Liver (tissue), 9 donors: ENCODE results near the gene HLCS. TPM values are rescaled to one million over a fixed set of nuclear protein-coding genes. Genes with fewer than 3 reads are reported as not detected.

Experiments
- DNase-seq: peaks from one replicate; pipeline ENCODE4 v3.0.0-alpha.2; 2017; ENCODE audit warnings: low spot score
- H3K27ac ChIP-seq, 2 donors: one replicate each; pipeline ENCODE4 v1.7.0; 2013; ENCODE audit warnings: inconsistent platforms in 2 of 2, low read length in 2 of 2, control low read depth in 1 of 2, low read depth in 1 of 2, mild to moderate bottlenecking in 1 of 2
- H3K27me3 ChIP-seq, 4 donors: one replicate each; pipeline versions ENCODE4 v1.6.1 to v1.7.0; 2013; ENCODE audit warnings: low read length in 3 of 4, inconsistent platforms in 1 of 4, mild to moderate bottlenecking in 1 of 4, moderate library complexity in 1 of 4; ENCODE audit not compliant: control insufficient read depth in 4 of 4, insufficient read depth in 4 of 4
- H3K36me3 ChIP-seq, 4 donors: one replicate each; pipeline versions ENCODE4 v1.6.1 to v1.7.0; 2013; ENCODE audit warnings: low read length in 3 of 4, mild to moderate bottlenecking in 3 of 4, low read depth in 1 of 4, moderate library complexity in 1 of 4; ENCODE audit not compliant: control insufficient read depth in 4 of 4, insufficient read depth in 3 of 4
- H3K4me1 ChIP-seq, 4 donors: one replicate each; pipeline versions ENCODE4 v1.6.1 to v1.7.0; 2013; ENCODE audit warnings: low read length in 3 of 4, mild to moderate bottlenecking in 3 of 4, moderate library complexity in 1 of 4; ENCODE audit not compliant: control insufficient read depth in 4 of 4, insufficient read depth in 4 of 4
- H3K4me3 ChIP-seq, 3 donors: one replicate each; pipeline versions ENCODE4 v1.6.1 to v1.7.0; 2013; ENCODE audit warnings: low read length in 3 of 3, control low read depth in 1 of 3, low read depth in 1 of 3, mild to moderate bottlenecking in 1 of 3
- H3K9ac ChIP-seq, 2 donors: one replicate each; pipeline ENCODE4 v1.7.0; 2013; ENCODE audit warnings: low read length in 2 of 2, mild to moderate bottlenecking in 2 of 2, moderate library complexity in 2 of 2, control low read depth in 1 of 2, low read depth in 1 of 2
- H3K9me3 ChIP-seq, 4 donors: one replicate each; pipeline versions ENCODE4 v1.6.1 to v1.7.0; 2013; ENCODE audit warnings: low read length in 3 of 4; ENCODE audit not compliant: control insufficient read depth in 4 of 4
- ATF3 ChIP-seq: IDR thresholded peaks from 2 replicates; pipeline ENCODE4 v1.6.1; 2016; ENCODE audit warnings: antibody characterized with exemption
- EGR1 ChIP-seq, 2 donors: IDR thresholded peaks; 2 replicates each; pipeline ENCODE4 v1.6.1; 2016 to 2018; ENCODE audit warnings: antibody characterized with exemption in 2 of 2, low read depth in 2 of 2
- FOXA1 ChIP-seq: IDR thresholded peaks from 2 replicates; pipeline ENCODE4 v1.6.1; 2016; ENCODE audit warnings: antibody characterized with exemption
- FOXA2 ChIP-seq: IDR thresholded peaks from 2 replicates; pipeline ENCODE4 v1.6.1; 2016; ENCODE audit warnings: antibody characterized with exemption
- GABPA ChIP-seq, 2 donors: IDR thresholded peaks in 1 of 2; conservative IDR thresholded peaks in 1 of 2; 2 replicates each; pipeline ENCODE4 v1.6.1; 2016; ENCODE audit warnings: antibody characterized with exemption in 2 of 2, mild to moderate bottlenecking in 1 of 2, moderate library complexity in 1 of 2
- HNF4A ChIP-seq, 2 donors: conservative IDR thresholded peaks; 2 replicates each; pipeline ENCODE4 v1.6.1; 2016; ENCODE audit warnings: antibody characterized with exemption in 2 of 2, mild to moderate bottlenecking in 2 of 2
- HNF4G ChIP-seq: IDR thresholded peaks from 2 replicates; pipeline ENCODE4 v1.6.1; 2016; ENCODE audit warnings: antibody characterized with exemption
- JUND ChIP-seq, 2 donors: IDR thresholded peaks; 2 replicates each; pipeline ENCODE4 v1.6.1; 2016; ENCODE audit warnings: antibody characterized with exemption in 2 of 2
- MAX ChIP-seq: IDR thresholded peaks from 2 replicates; pipeline ENCODE4 v1.6.1; 2016; ENCODE audit warnings: antibody characterized with exemption
- NR2F2 ChIP-seq: IDR thresholded peaks from 2 replicates; pipeline ENCODE4 v1.6.1; 2016; ENCODE audit warnings: antibody characterized with exemption
- RAD21 ChIP-seq, 2 donors: IDR thresholded peaks; 2 replicates each; pipeline ENCODE4 v1.6.1; 2016; ENCODE audit warnings: antibody characterized with exemption in 2 of 2, mild to moderate bottlenecking in 2 of 2
- RXRA ChIP-seq, 2 donors: IDR thresholded peaks; 2 replicates each; pipeline ENCODE4 v1.6.1; 2017 to 2018; ENCODE audit warnings: antibody characterized with exemption in 2 of 2, mild to moderate bottlenecking in 1 of 2
- SP1 ChIP-seq: IDR thresholded peaks from 2 replicates; pipeline ENCODE4 v1.6.1; 2018; ENCODE audit warnings: antibody characterized with exemption, mild to moderate bottlenecking
- TAF1 ChIP-seq: conservative IDR thresholded peaks from 2 replicates; pipeline ENCODE4 v1.6.1; 2016; ENCODE audit warnings: antibody characterized with exemption, mild to moderate bottlenecking
- YY1 ChIP-seq: IDR thresholded peaks from 2 replicates; pipeline ENCODE4 v1.6.1; 2016; ENCODE audit warnings: antibody characterized with exemption, mild to moderate bottlenecking
- WGBS: extraction: QIAGEN DNeasy Blood & Tissue Kit; methylation state at CpG from one replicate; pipeline ENCODE4 v1.1.7; 2013; 5-methylcytosine and 5-hydroxymethylcytosine counted together
- polyA plus RNA-seq, 2 donors: library from polyadenylated mRNA; stranded (reverse) in 1 of 2; unstranded in 1 of 2; fragments of 200-250 nt in 1 of 2; fragments of >200 nt in 1 of 2; fragmentation: Nextera tagmentation in 1 of 2; extraction: Ambion mirVana in 1 of 2; gene quantifications; one replicate each; pipeline versions ENCODE4 v1.2.1 to v1.2.3, GENCODE V29; 2013 to 2015
- total RNA-seq, 2 donors: library from RNA; depleted of rRNA; stranded (reverse); fragments of >200 nt; gene quantifications; one replicate each; pipeline ENCODE4 v1.2.3, GENCODE V29; 2014
- TF ChIP-seq, protein P1 (sequence below): IDR thresholded peaks from 2 replicates; pipeline ENCODE4 v1.6.1; 2016; ENCODE audit warnings: antibody characterized with exemption
- TF ChIP-seq, protein P2 (sequence below): IDR thresholded peaks from 2 replicates; pipeline ENCODE4 v1.6.1; 2016; ENCODE audit warnings: antibody characterized with exemption, mild to moderate bottlenecking
- TF ChIP-seq, protein P3 (sequence below): fragments of 150-350 bp; IDR thresholded peaks from 2 replicates; pipeline ENCODE4 v1.5.1; 2017; ENCODE audit warnings: improper control_type of control experiment, low read depth, low read length; ENCODE audit not compliant: missing input control
- donor health status: healthy.
- donor health status: healthy.
- donor health status: healthy.
- donor health status: healthy.
- donor health status: healthy.

HLCS gene
- total and polyA plus RNA-seq, 4 donors = 6.6 to 22.5 (median 8.3) TPM

GRCh38 chr21:36852293-36852692 lies 114.2 kb downstream of the HLCS start:
- 95% methylated on average over 1 of the region's 1 CpG for WGBS

More at GRCh38 chr21:36852293-36852692, 114.2 kb downstream of the HLCS start:
- Histone ChIP-seq H3K27me3 (no peaks in the 10 kb centered on the region), H3K4me3 (no peak overlapping the region), H3K9me3 (no peaks in the 10 kb centered on the region), H3K36me3 (no peaks in the 10 kb centered on the region), H3K27ac (no peak overlapping the region), H3K4me1 (peaks cover 0 to 6% (median 0%) of the 10 kb centered on the region in 4 donors), H3K9ac (no peak overlapping the region)
- TF ChIP-seq NR2F2 (no peak), FOXA1 (no peak), ATF3 (no peak), RXRA (IDR thresholded peaks at IDR 0.05) (no peak), JUND (IDR thresholded peaks at IDR 0.05) (no peak), HNF4A (conservative IDR thresholded peaks at IDR 0.05) (no peak), TAF1 (no peak), EGR1 (IDR thresholded peaks at IDR 0.05; ENCODE audit: low read depth in 2 of 2) (no peak), GABPA (IDR thresholded peaks at IDR 0.05 in 1 of 2, conservative IDR thresholded peaks at IDR 0.05 in 1 of 2) (no peak), MAX (no peak), FOXA2 (no peak), RAD21 (IDR thresholded peaks at IDR 0.05) (no peak), SP1 (no peak), YY1 (no peak), HNF4G (no peak)
- TF ChIP-seq, protein P1, sequence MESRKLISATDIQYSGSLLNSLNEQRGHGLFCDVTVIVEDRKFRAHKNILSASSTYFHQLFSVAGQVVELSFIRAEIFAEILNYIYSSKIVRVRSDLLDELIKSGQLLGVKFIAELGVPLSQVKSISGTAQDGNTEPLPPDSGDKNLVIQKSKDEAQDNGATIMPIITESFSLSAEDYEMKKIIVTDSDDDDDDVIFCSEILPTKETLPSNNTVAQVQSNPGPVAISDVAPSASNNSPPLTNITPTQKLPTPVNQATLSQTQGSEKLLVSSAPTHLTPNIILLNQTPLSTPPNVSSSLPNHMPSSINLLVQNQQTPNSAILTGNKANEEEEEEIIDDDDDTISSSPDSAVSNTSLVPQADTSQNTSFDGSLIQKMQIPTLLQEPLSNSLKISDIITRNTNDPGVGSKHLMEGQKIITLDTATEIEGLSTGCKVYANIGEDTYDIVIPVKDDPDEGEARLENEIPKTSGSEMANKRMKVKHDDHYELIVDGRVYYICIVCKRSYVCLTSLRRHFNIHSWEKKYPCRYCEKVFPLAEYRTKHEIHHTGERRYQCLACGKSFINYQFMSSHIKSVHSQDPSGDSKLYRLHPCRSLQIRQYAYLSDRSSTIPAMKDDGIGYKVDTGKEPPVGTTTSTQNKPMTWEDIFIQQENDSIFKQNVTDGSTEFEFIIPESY = no peak
- TF ChIP-seq, protein P2, sequence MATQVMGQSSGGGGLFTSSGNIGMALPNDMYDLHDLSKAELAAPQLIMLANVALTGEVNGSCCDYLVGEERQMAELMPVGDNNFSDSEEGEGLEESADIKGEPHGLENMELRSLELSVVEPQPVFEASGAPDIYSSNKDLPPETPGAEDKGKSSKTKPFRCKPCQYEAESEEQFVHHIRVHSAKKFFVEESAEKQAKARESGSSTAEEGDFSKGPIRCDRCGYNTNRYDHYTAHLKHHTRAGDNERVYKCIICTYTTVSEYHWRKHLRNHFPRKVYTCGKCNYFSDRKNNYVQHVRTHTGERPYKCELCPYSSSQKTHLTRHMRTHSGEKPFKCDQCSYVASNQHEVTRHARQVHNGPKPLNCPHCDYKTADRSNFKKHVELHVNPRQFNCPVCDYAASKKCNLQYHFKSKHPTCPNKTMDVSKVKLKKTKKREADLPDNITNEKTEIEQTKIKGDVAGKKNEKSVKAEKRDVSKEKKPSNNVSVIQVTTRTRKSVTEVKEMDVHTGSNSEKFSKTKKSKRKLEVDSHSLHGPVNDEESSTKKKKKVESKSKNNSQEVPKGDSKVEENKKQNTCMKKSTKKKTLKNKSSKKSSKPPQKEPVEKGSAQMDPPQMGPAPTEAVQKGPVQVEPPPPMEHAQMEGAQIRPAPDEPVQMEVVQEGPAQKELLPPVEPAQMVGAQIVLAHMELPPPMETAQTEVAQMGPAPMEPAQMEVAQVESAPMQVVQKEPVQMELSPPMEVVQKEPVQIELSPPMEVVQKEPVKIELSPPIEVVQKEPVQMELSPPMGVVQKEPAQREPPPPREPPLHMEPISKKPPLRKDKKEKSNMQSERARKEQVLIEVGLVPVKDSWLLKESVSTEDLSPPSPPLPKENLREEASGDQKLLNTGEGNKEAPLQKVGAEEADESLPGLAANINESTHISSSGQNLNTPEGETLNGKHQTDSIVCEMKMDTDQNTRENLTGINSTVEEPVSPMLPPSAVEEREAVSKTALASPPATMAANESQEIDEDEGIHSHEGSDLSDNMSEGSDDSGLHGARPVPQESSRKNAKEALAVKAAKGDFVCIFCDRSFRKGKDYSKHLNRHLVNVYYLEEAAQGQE = no peak
- TF ChIP-seq, protein P3, sequence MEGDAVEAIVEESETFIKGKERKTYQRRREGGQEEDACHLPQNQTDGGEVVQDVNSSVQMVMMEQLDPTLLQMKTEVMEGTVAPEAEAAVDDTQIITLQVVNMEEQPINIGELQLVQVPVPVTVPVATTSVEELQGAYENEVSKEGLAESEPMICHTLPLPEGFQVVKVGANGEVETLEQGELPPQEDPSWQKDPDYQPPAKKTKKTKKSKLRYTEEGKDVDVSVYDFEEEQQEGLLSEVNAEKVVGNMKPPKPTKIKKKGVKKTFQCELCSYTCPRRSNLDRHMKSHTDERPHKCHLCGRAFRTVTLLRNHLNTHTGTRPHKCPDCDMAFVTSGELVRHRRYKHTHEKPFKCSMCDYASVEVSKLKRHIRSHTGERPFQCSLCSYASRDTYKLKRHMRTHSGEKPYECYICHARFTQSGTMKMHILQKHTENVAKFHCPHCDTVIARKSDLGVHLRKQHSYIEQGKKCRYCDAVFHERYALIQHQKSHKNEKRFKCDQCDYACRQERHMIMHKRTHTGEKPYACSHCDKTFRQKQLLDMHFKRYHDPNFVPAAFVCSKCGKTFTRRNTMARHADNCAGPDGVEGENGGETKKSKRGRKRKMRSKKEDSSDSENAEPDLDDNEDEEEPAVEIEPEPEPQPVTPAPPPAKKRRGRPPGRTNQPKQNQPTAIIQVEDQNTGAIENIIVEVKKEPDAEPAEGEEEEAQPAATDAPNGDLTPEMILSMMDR = no peak
- DNase-seq = no peak
